Measurements from ENCODE around the gene UNC93B1. TPM values are rescaled to one million over a fixed set of nuclear protein-coding genes. Genes with fewer than 3 reads are reported as not detected.

Gene UNC93B1
- 10 to 100 TPM; 27.2 to 82.1 (median 41.4) TPM for polyA plus RNA-seq
- long read RNA-seq, donor 1, transcript UNC93B1-201 (11 exons, 2,316 nt), result major isoform, 13 of 23 reads
- long read RNA-seq, donor 1, partial matches to known transcripts, result 7 of 23 reads
- long read RNA-seq, donor 1, other reads (novel, unspliced or antisense), result 0 of 23 reads
- long read RNA-seq, donor 2, partial matches to known transcripts, result 0 of 1 reads
- long read RNA-seq, donor 2, other reads (novel, unspliced or antisense), result 0 of 1 reads
- long read RNA-seq, donor 3, partial matches to known transcripts, result 8 of 10 reads
- long read RNA-seq, donor 3, other reads (novel, unspliced or antisense), result 0 of 10 reads
- long read RNA-seq, donor 4, result 0 reads
- long read RNA-seq, donor 5, partial matches to known transcripts, result 0 of 1 reads
- long read RNA-seq, donor 5, other reads (novel, unspliced or antisense), result 0 of 1 reads
- long read RNA-seq, donor 6, partial matches to known transcripts, result 5 of 10 reads
- long read RNA-seq, donor 6, other reads (novel, unspliced or antisense), result 0 of 10 reads
- long read RNA-seq, donor 7, result 0 reads
- long read RNA-seq, donor 8, result 0 reads
- long read RNA-seq, donor 9, result 0 reads
- long read RNA-seq, donor 10, partial matches to known transcripts, result 0 of 4 reads
- long read RNA-seq, donor 10, other reads (novel, unspliced or antisense), result 0 of 4 reads

DNA sequence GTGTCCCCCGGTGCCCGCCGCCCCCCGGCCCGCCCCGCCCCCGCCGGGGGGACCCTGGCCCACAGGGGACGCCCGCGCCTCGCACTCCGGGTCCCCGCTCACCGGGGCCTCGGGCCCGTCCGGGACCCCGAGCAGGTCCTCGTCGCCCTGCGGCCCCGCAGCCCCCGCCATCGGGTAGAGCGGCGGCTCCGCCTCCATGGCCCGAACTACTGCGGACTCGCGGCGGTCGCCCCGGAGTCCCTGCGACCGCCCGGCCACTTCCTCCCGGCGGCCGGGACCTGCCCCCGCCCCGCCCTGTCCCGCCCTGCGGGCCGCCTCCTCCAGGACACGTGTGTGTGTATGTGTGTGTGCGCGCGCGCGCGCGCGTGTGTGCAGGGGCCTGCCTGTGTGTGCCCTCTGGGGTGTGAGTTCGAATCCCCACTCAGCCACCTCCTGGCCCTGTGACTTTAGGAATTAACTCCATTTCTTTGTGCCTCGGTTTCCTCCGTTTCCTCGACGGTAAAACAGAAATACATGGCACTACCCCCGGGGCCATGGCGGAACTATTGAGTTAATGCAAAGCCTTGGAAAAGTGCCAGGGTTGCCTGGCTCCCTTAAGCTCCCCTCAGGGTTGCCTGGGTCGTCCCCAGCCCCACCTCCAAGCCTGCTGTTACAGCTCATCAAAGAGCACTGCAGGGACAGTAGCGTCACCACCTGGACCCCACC lies at the start of gene UNC93B1:
Gene UNC93B1 (minus strand): TSS at position 252 of the 705 bp plus-strand sequence. CDS start 54 bp downstream, at position 198.
- H3K27me3 ChIP-seq (ENCODE audit: control insufficient read depth in 3 of 3, insufficient read depth in 3 of 3, low read length in 3 of 3), result no peaks in the 10 kb centered on the region
- no peaks in the 10 kb centered on the region for H3K9me3 ChIP-seq (ENCODE audit: control insufficient read depth in 2 of 2, insufficient read depth in 1 of 2, low read depth in 1 of 2, low read length in 1 of 2)
- peak within 1 kb of the TSS in 2 of 3 donors; percentile 62 to 68 for H3K27ac ChIP-seq (ENCODE audit: low read depth in 1 of 3, low read length in 2 of 3)
- peak within 1 kb of the TSS; percentile 45 to 92 (median 72) for H3K4me3 ChIP-seq (ENCODE audit: low read depth in 1 of 3, low read length in 3 of 3)
- FAIRE-seq (no peak), DNase-seq (peak; percentile 91 to 93)
- H3K36me3 ChIP-seq (ENCODE audit: control insufficient read depth in 3 of 3, insufficient read depth in 2 of 3, low read depth in 1 of 3, low read length in 3 of 3), result peaks cover 0 to 10% (median 0%) of the 10 kb centered on the region in 3 donors
- WGBS, 3 donors, result 2 to 3% (median 3%) methylated on average over 43 to 64 of the region's 64 CpGs
- peaks cover 0 to 20% (median 2%) of the 10 kb centered on the region in 3 donors for H3K4me1 ChIP-seq (ENCODE audit: control insufficient read depth in 3 of 3, insufficient read depth in 2 of 3, low read depth in 1 of 3, low read length in 2 of 3)

DNA sequence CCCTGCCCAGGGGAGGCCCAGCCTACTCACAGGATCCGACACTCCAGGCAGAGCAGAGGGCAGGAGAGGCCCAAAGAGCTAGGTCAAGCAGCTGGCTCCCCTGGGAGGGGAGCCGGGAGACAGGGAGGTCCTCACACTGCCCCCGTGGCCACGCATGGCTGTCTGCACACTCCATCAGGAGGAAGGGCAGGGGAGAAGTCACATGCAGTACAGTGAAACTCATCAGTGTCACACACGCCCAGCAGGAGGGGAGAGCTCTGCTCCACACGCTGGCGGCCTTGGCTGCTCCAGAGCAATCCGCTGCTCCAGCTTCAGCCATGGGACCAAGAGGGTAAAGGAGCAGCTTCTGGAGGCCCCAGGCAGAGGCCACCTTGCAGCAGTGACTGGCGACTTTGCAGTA lies 49.2 kb upstream of the UNC93B1 start:
- WGBS, 3 donors, result 79 to 87% (median 81%) methylated on average over 9 of the region's 9 CpGs
- Histone ChIP-seq H3K36me3 (ENCODE audit: control insufficient read depth in 3 of 3, insufficient read depth in 2 of 3, low read depth in 1 of 3, low read length in 3 of 3) (peaks cover 8 to 88% (median 20%) of the 10 kb centered on the region in 3 donors), H3K27me3 (ENCODE audit: control insufficient read depth in 3 of 3, insufficient read depth in 3 of 3, low read length in 3 of 3) (no peaks in the 10 kb centered on the region), H3K27ac (ENCODE audit: low read depth in 1 of 3, low read length in 2 of 3) (no peak overlapping the region), H3K4me1 (ENCODE audit: control insufficient read depth in 3 of 3, insufficient read depth in 2 of 3, low read depth in 1 of 3, low read length in 2 of 3) (no peaks in the 10 kb centered on the region), H3K4me3 (ENCODE audit: low read depth in 1 of 3, low read length in 3 of 3) (no peak overlapping the region), H3K9me3 (ENCODE audit: control insufficient read depth in 2 of 2, insufficient read depth in 1 of 2, low read depth in 1 of 2, low read length in 1 of 2) (no peaks in the 10 kb centered on the region)
- DNase-seq (no peak), FAIRE-seq (no peak)

GRCh38 chr11:68052137-68052873 lies 48.4 kb upstream of the UNC93B1 start:
- H3K4me1 ChIP-seq (ENCODE audit: control insufficient read depth in 3 of 3, insufficient read depth in 2 of 3, low read depth in 1 of 3, low read length in 2 of 3), result no peaks in the 10 kb centered on the region
- no peaks in the 10 kb centered on the region for H3K27me3 ChIP-seq (ENCODE audit: control insufficient read depth in 3 of 3, insufficient read depth in 3 of 3, low read length in 3 of 3)
- no peak overlapping the region for H3K4me3 ChIP-seq (ENCODE audit: low read depth in 1 of 3, low read length in 3 of 3)
- no peaks in the 10 kb centered on the region for H3K9me3 ChIP-seq (ENCODE audit: control insufficient read depth in 2 of 2, insufficient read depth in 1 of 2, low read depth in 1 of 2, low read length in 1 of 2)
- no peak for FAIRE-seq
- 83 to 89% (median 84%) methylated on average over 15 of the region's 15 CpGs for WGBS, 3 donors
- peaks cover 8 to 89% (median 23%) of the 10 kb centered on the region in 3 donors for H3K36me3 ChIP-seq (ENCODE audit: control insufficient read depth in 3 of 3, insufficient read depth in 2 of 3, low read depth in 1 of 3, low read length in 3 of 3)
- no peak overlapping the region for H3K27ac ChIP-seq (ENCODE audit: low read depth in 1 of 3, low read length in 2 of 3)
- DNase-seq, result no peak

GRCh38 chr11:68051191-68052136 lies 47.6 kb upstream of the UNC93B1 start:
- Histone ChIP-seq H3K27me3 (ENCODE audit: control insufficient read depth in 3 of 3, insufficient read depth in 3 of 3, low read length in 3 of 3) (no peaks in the 10 kb centered on the region), H3K4me3 (ENCODE audit: low read depth in 1 of 3, low read length in 3 of 3) (no peak overlapping the region), H3K27ac (ENCODE audit: low read depth in 1 of 3, low read length in 2 of 3) (no peak overlapping the region), H3K36me3 (ENCODE audit: control insufficient read depth in 3 of 3, insufficient read depth in 2 of 3, low read depth in 1 of 3, low read length in 3 of 3) (peaks cover 10 to 88% (median 23%) of the 10 kb centered on the region in 3 donors), H3K9me3 (ENCODE audit: control insufficient read depth in 2 of 2, insufficient read depth in 1 of 2, low read depth in 1 of 2, low read length in 1 of 2) (no peaks in the 10 kb centered on the region), H3K4me1 (ENCODE audit: control insufficient read depth in 3 of 3, insufficient read depth in 2 of 3, low read depth in 1 of 3, low read length in 2 of 3) (no peaks in the 10 kb centered on the region)
- DNase-seq (no peak), FAIRE-seq (no peak)
- 71 to 81% (median 73%) methylated on average over 13 to 14 of the region's 14 CpGs for WGBS, 3 donors

DNA sequence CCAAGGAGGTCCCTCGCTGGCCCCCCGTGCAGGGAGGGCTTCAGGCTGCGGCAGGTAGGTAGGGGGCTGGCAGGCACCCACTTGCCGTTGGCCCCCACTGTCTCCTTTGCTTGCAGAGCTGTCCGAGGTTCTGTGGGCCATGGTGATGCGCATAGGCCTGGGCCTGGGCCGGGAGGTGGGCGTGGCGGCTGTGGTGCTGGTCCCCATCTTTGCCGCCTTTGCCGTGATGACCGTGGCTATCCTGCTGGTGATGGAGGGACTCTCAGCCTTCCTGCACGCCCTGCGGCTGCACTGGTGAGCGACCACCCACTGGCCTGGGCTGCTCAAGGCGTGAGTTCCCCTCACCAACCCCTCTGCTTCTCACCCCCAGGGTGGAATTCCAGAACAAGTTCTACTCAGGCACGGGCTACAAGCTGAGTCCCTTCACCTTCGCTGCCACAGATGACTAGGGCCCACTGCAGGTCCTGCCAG lies 46.5 kb upstream of the UNC93B1 start:
- Histone ChIP-seq H3K27ac (ENCODE audit: low read depth in 1 of 3, low read length in 2 of 3) (no peak overlapping the region), H3K4me3 (ENCODE audit: low read depth in 1 of 3, low read length in 3 of 3) (no peak overlapping the region), H3K36me3 (ENCODE audit: control insufficient read depth in 3 of 3, insufficient read depth in 2 of 3, low read depth in 1 of 3, low read length in 3 of 3) (peaks cover 19 to 93% (median 23%) of the 10 kb centered on the region in 3 donors), H3K27me3 (ENCODE audit: control insufficient read depth in 3 of 3, insufficient read depth in 3 of 3, low read length in 3 of 3) (no peaks in the 10 kb centered on the region), H3K4me1 (ENCODE audit: control insufficient read depth in 3 of 3, insufficient read depth in 2 of 3, low read depth in 1 of 3, low read length in 2 of 3) (no peaks in the 10 kb centered on the region), H3K9me3 (ENCODE audit: control insufficient read depth in 2 of 2, insufficient read depth in 1 of 2, low read depth in 1 of 2, low read length in 1 of 2) (no peaks in the 10 kb centered on the region)
- no peak for DNase-seq
- no peak for FAIRE-seq
- WGBS, 3 donors, result 93 to 97% (median 94%) methylated on average over 16 to 18 of the region's 18 CpGs

DNA sequence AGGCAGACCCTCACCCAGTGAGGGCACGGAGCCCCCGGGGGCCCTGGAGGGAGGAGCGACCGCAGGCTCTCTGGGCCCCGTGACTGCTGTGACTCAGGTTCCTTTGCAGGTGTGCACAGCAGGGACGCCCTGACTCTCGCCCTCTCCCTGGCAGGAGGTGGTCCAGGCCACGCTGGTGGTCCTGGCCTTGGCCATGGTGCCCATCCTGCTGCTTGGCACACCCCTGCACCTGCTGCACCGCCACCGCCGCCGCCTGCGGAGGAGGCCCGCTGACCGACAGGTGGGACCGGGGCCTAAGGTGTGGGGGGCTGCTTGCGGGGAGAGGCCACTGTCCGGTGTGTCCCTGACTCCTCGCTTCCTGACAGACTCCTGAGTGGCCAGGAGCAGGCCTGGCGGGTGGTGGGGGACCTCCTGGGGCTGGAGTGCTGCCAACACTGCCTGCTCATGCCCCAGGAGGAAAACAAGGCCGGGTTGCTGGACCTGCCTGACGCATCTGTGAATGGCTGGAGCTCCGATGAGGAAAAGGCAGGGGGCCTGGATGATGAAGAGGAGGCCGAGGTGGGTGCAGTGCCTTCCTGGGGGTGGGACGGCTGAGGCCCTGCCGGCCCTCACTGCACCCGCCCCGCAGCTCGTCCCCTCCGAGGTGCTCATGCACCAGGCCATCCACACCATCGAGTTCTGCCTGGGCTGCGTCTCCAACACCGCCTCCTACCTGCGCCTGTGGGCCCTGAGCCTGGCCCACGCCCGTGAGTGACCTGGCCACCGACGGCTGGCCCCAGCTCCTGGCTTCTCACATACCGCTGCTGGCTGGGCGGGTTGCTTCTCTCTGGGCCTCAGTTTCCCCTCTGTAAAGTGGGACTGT lies 45.8 kb upstream of the UNC93B1 start:
- FAIRE-seq (no peak), DNase-seq (no peak)
- Histone ChIP-seq H3K27me3 (ENCODE audit: control insufficient read depth in 3 of 3, insufficient read depth in 3 of 3, low read length in 3 of 3) (no peaks in the 10 kb centered on the region), H3K4me3 (ENCODE audit: low read depth in 1 of 3, low read length in 3 of 3) (no peak overlapping the region), H3K36me3 (ENCODE audit: control insufficient read depth in 3 of 3, insufficient read depth in 2 of 3, low read depth in 1 of 3, low read length in 3 of 3) (peaks cover 20 to 93% (median 23%) of the 10 kb centered on the region in 3 donors), H3K4me1 (ENCODE audit: control insufficient read depth in 3 of 3, insufficient read depth in 2 of 3, low read depth in 1 of 3, low read length in 2 of 3) (no peaks in the 10 kb centered on the region), H3K9me3 (ENCODE audit: control insufficient read depth in 2 of 2, insufficient read depth in 1 of 2, low read depth in 1 of 2, low read length in 1 of 2) (no peaks in the 10 kb centered on the region), H3K27ac (ENCODE audit: low read depth in 1 of 3, low read length in 2 of 3) (no peak overlapping the region)
- 89 to 93% (median 90%) methylated on average over 36 to 40 of the region's 40 CpGs for WGBS, 3 donors
